Measurements from ENCODE around the gene NOC4L. TPM values are rescaled to one million over a fixed set of nuclear protein-coding genes. Genes with fewer than 3 reads are reported as not detected.

Gene NOC4L
- total RNA-seq (10 to 100 TPM in 6 of 7 donors, 1 to 10 TPM in 1; 8.3 to 18.7 (median 14.6) TPM), polyA plus RNA-seq (10 to 100 TPM; 25.2 to 38.6 (median 33.1) TPM)
- long read RNA-seq, donor 1, partial matches to known transcripts, result 0 of 3 reads
- long read RNA-seq, donor 1, other reads (novel, unspliced or antisense), result 0 of 3 reads
- long read RNA-seq, donor 2, partial matches to known transcripts, result 0 of 5 reads
- long read RNA-seq, donor 2, other reads (novel, unspliced or antisense), result 0 of 5 reads

GRCh38 chr12:132144115-132144809 lies at the start of gene NOC4L, which contains the start of gene DDX51:
NOC4L (plus strand) TSS chr12:132144457; CDS start chr12:132144489, 32 bp downstream.
DDX51 (minus strand) TSS chr12:132144319; CDS start chr12:132144296, 23 bp downstream.
- Histone ChIP-seq H3K4me1 (peaks cover 24 to 58% (median 34%) of the 10 kb centered on the region in 6 donors), H3K27me3 (replicated peaks in 1 of 7) (no peaks in the 10 kb centered on the region), H3K9me3 (no peaks in the 10 kb centered on the region), H3K27ac (peak within 1 kb of the TSS; percentile 33 to 94 (median 87)), H3K36me3 (peaks cover 0 to 66% (median 48%) of the 10 kb centered on the region in 6 donors), H3K4me3 (peak within 1 kb of the TSS; percentile 56 to 97 (median 89))
- intact Hi-C loops (cut with DNase I; ENCODE audit: low total_unique reads), result no loop called here
- TF ChIP-seq POLR2AphosphoS5 (IDR thresholded peaks at IDR 0.05) (peak; percentile 96 to 98 (median 96)), POLR2A (IDR thresholded peaks at IDR 0.05) (peak in 2 of 3 donors; percentile 21 to 92)
- TF ChIP-seq, protein P1, sequence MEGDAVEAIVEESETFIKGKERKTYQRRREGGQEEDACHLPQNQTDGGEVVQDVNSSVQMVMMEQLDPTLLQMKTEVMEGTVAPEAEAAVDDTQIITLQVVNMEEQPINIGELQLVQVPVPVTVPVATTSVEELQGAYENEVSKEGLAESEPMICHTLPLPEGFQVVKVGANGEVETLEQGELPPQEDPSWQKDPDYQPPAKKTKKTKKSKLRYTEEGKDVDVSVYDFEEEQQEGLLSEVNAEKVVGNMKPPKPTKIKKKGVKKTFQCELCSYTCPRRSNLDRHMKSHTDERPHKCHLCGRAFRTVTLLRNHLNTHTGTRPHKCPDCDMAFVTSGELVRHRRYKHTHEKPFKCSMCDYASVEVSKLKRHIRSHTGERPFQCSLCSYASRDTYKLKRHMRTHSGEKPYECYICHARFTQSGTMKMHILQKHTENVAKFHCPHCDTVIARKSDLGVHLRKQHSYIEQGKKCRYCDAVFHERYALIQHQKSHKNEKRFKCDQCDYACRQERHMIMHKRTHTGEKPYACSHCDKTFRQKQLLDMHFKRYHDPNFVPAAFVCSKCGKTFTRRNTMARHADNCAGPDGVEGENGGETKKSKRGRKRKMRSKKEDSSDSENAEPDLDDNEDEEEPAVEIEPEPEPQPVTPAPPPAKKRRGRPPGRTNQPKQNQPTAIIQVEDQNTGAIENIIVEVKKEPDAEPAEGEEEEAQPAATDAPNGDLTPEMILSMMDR (IDR thresholded peaks at IDR 0.05 in 8 of 11, conservative IDR thresholded peaks at IDR 0.05 in 3 of 11), result peak in 3 of 11 experiments; percentile 18 to 39 (median 31)
- peak; percentile 97 for DNase-seq
- WGBS, 5 donors, result 1 to 5% (median 1%) methylated on average over 15 to 100 of the region's 100 CpGs

- H3K27me3 ChIP-seq (replicated peaks in 1 of 7), result no peaks in the 10 kb centered on the region
- intact Hi-C loops (cut with DNase I; ENCODE audit: low total_unique reads), result no loop called here
- TF ChIP-seq, protein P1 (IDR thresholded peaks at IDR 0.05 in 8 of 11, conservative IDR thresholded peaks at IDR 0.05 in 3 of 11), result no peak
- no peak for TF ChIP-seq POLR2A (IDR thresholded peaks at IDR 0.05)
- no peak for TF ChIP-seq POLR2AphosphoS5 (IDR thresholded peaks at IDR 0.05)
- peaks cover 0 to 5% (median 0%) of the 10 kb centered on the region in 6 donors for H3K4me1 ChIP-seq
- DNase-seq, result no peak
- H3K4me3 ChIP-seq, result no peak overlapping the region
- H3K36me3 ChIP-seq, result peaks cover 0 to 63% (median 15%) of the 10 kb centered on the region in 6 donors
- H3K9me3 ChIP-seq, result peaks cover 0 to 8% (median 0%) of the 10 kb centered on the region in 8 donors
- no peak overlapping the region for H3K27ac ChIP-seq
- WGBS, 5 donors, result 92 to 97% (median 93%) methylated on average over 11 of the region's 11 CpGs
Measured at GRCh38 chr12:132095520-132096409, 48.5 kb upstream of the NOC4L start.

DNA sequence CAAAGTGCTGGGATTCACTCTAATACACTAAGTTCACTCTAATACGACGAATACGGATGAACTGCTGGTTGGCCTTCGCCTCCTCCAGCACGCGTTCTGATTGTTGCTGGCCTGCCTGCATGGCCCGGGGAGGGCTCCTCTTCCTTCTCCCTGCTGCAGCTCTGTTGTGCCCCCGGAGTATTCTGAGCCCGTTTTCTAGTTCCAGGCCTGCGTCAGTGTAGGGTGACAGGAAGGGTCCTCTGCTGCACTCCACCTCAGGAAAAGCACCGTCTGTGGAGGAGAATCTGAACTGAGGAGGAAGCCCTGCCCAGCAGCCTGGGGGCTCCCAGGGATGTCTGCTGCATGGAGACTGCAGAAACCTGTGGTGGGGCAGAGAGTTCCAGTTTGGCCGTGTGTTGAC lies 44.5 kb upstream of the NOC4L start:
- intact Hi-C loops (cut with DNase I; ENCODE audit: low total_unique reads), result no loop called here
- WGBS, 5 donors, result 90 to 93% (median 92%) methylated on average over 12 of the region's 12 CpGs
- H3K27ac ChIP-seq, result no peak overlapping the region
- TF ChIP-seq, protein P1 (IDR thresholded peaks at IDR 0.05 in 8 of 11, conservative IDR thresholded peaks at IDR 0.05 in 3 of 11), result no peak
- TF ChIP-seq POLR2A (IDR thresholded peaks at IDR 0.05) (no peak), POLR2AphosphoS5 (IDR thresholded peaks at IDR 0.05) (no peak)
- no peak for DNase-seq
- H3K9me3 ChIP-seq, result peaks cover 0 to 8% (median 0%) of the 10 kb centered on the region in 8 donors
- no peaks in the 10 kb centered on the region for H3K27me3 ChIP-seq (replicated peaks in 1 of 7)
- no peak overlapping the region for H3K4me3 ChIP-seq
- no peaks in the 10 kb centered on the region for H3K4me1 ChIP-seq
- peaks cover 0 to 52% (median 10%) of the 10 kb centered on the region in 6 donors for H3K36me3 ChIP-seq

All from spleen (tissue), 13 donors.